ENCODE data around the gene HLA-DMA. TPM values are rescaled to one million over a fixed set of nuclear protein-coding genes. Genes with fewer than 3 reads are reported as not detected.

HLA-DMA gene
- total and polyA plus RNA-seq, 2 of the 13 experiments (the other 11 are each of a cell fraction or from before 2014, with no cell fraction given), result 0.70 to 0.71 TPM

DNA sequence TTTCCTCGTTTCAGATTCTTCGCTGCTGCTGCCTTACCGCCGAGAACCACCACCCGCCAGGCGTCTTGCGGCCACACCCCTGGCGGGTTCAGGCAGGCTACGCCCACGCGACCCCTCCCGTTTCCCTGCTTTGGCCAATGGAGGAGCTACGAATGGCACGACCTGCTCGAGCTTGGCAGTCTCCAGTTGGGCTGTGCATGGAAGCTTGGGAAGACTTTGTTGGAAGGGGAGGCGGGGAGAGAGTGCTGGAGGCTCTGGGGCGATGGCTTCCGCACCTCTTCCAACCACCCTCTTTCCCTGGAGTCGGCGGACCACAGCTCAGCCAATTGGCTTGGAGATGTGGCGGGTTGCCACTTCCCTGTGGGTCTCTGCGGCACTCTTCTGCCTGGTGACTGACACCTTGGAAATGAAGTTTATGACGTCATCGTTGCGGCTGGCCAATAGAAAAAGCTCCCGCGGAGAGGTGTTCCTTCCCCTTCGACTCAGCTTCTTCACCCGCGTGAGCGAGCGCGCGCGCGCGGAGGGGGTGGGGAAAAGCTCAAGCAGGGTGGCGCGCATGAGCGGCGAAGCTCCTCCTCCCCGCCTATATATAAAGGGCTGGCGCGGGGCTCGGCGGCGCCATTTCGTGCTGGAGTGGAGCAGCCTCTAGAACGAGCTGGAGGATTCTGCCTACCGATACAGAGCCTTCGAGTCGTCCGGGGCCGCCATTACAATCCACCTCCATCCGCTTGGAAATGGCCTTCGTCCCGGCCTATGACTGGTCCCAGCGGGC is 18.9 kb upstream of the HLA-DMA start (continued):
- TF ChIP-seq RBM22 (optimal IDR thresholded peaks at IDR 0.05; ENCODE audit: low read length) (peak; percentile 89), GATAD2A (CRISPR knock-in tag; IDR thresholded peaks at IDR 0.05) (peak; percentile 51; the same call in 1 of the 2 replicates), JUNB (CRISPR knock-in tag; IDR thresholded peaks at IDR 0.05; ENCODE audit: borderline replicate concordance) (peak; percentile 22; the same call in 1 of the 2 replicates), HCFC1 (IDR thresholded peaks at IDR 0.05; ENCODE audit: low read depth, low read length) (peak; percentile 52; the same call in 1 of the 2 replicates), SP1 (IDR thresholded peaks at IDR 0.05) (no peak), SP1 (CRISPR knock-in tag; IDR thresholded peaks at IDR 0.05) (peak; percentile 64), ZNF644 (CRISPR knock-in tag; IDR thresholded peaks at IDR 0.05; ENCODE audit: low read depth) (peak; percentile 91), GZF1 (CRISPR knock-in tag; IDR thresholded peaks at IDR 0.05) (no peak), KLF6 (CRISPR knock-in tag; IDR thresholded peaks at IDR 0.05) (peak; percentile 64)
- TF ChIP-seq, protein P1, sequence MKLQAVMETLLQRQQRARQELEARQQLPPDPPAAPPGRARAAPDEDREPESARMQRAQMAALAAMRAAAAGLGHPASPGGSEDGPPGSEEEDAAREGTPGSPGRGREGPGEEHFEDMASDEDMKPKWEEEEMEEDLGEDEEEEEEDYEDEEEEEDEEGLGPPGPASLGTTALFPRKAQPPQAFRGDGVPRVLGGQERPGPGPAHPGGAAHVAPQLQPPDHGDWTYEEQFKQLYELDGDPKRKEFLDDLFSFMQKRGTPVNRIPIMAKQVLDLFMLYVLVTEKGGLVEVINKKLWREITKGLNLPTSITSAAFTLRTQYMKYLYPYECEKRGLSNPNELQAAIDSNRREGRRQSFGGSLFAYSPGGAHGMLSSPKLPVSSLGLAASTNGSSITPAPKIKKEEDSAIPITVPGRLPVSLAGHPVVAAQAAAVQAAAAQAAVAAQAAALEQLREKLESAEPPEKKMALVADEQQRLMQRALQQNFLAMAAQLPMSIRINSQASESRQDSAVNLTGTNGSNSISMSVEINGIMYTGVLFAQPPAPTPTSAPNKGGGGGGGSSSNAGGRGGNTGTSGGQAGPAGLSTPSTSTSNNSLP (IDR thresholded peaks at IDR 0.05; ENCODE audit: low read depth, low read length), result peak; percentile 28; the same call in 1 of the 2 replicates

DNA sequence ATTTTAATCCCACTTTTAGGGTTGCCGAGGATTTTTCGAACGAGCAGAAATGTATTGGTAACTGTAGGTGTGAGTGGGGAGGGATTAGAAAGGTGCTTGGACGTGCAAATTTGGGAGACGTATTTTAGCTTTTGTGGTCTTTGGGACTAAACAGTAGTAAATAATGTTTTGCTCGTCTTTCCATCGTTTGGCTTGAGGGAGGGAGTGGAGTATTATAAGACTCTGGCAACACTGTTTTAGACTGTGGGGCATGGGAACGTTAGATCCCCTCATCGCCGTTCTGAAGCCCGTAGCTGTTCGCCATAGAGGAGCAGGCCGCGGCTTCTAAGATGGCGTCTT is 18.3 kb upstream of the HLA-DMA start:
- peaks cover 47% of the 10 kb centered on the region for H3K4me1 ChIP-seq (ENCODE audit: insufficient read depth, low read length)
- H3K36me3 ChIP-seq (replicated peaks in 1 of 2; ENCODE audit: control insufficient read depth in 1 of 2, insufficient read depth in 2 of 2, low read length in 2 of 2), result peaks cover 18 to 39% of the 10 kb centered on the region in 2 experiments
- peaks cover 42% of the 10 kb centered on the region for H4K20me1 ChIP-seq (ENCODE audit: insufficient read depth, low read length)
- H3K27ac ChIP-seq (ENCODE audit: extremely low read length, insufficient read depth, low read length), result peak overlapping the region; percentile 99
- 45% methylated on average over 15 of the region's 15 CpGs for WGBS (ENCODE audit: low lambda C conversion rate)
- POLR2A ChIA-PET, result interaction anchor here (0.6 to 10.5 kb wide), 55 partner anchors 8 to 1429 kb away, joined by 3 to 305 read pairs (median 5); partner anchors contain the start of genes ABHD16A, AGPAT1, ATF6B and B3GALT4
- peak overlapping the region; percentile 91 for H3K4me2 ChIP-seq (ENCODE audit: low read depth, low read length)
- peak overlapping the region; percentile 100 for H3K9ac ChIP-seq (ENCODE audit: insufficient read depth, low read depth, low read length)
- H3K9me3 ChIP-seq (ENCODE audit: low read length), result no peaks in the 10 kb centered on the region
- H3K79me2 ChIP-seq (ENCODE audit: insufficient read depth, low read length), result peaks cover 81% of the 10 kb centered on the region
- H2AFZ ChIP-seq (ENCODE audit: low read length), result no peak overlapping the region
- intact Hi-C loops (cut with micrococcal nuclease; ENCODE audit: unreplicated experiment), result loop anchor here (5.0 kb wide), 1 partner anchor 226 kb away; no protein-coding TSS in a partner anchor
- CTCF ChIA-PET (ENCODE audit: low intra/inter-chr PET ratio, low total read pairs), result no interaction called here
- H3K27me3 ChIP-seq (ENCODE audit: control insufficient read depth in 1 of 2, insufficient read depth in 2 of 2, low read length in 2 of 2), result peaks cover 0 to 4% of the 10 kb centered on the region in 2 experiments; a peak in 1 of 5 replicates
- no peak for ATAC-seq
- H3K4me3 ChIP-seq (replicated peaks in 1 of 3; ENCODE audit: insufficient read depth in 1 of 3, low read depth in 2 of 3, low read length in 3 of 3), result peak overlapping the region; percentile 75 to 96 (median 78)
- in situ Hi-C loops (cut with HindIII; ENCODE audit: extremely low pct_ligation_motif_present, low pct_unique_long_range_greater_than_20kb), result loop anchor here (5.0 to 25.0 kb wide), 2 partner anchors 779 to 1059 kb away; partner anchors contain the start of genes GPSM3, PBX2 and ZBTB12
- DNase-seq (ENCODE audit: low spot score), result no peak
- FAIRE-seq, result peak; percentile 4
- no TSS peak for BruUV-seq (replicated peaks)
- TF ChIP-seq NRL (CRISPR knock-in tag; IDR thresholded peaks at IDR 0.05; ENCODE audit: borderline replicate concordance) (no peak), ZNF703 (CRISPR knock-in tag; IDR thresholded peaks at IDR 0.05; ENCODE audit: borderline replicate concordance) (peak; percentile 86)
- TF ChIP-seq, protein P2, sequence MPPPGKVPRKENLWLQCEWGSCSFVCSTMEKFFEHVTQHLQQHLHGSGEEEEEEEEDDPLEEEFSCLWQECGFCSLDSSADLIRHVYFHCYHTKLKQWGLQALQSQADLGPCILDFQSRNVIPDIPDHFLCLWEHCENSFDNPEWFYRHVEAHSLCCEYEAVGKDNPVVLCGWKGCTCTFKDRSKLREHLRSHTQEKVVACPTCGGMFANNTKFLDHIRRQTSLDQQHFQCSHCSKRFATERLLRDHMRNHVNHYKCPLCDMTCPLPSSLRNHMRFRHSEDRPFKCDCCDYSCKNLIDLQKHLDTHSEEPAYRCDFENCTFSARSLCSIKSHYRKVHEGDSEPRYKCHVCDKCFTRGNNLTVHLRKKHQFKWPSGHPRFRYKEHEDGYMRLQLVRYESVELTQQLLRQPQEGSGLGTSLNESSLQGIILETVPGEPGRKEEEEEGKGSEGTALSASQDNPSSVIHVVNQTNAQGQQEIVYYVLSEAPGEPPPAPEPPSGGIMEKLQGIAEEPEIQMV (CRISPR knock-in tag; IDR thresholded peaks at IDR 0.05; ENCODE audit: low read depth), result 0 out of 2 replicates have a peak, but pooled peaks have one; percentile 37
- TF ChIP-seq, protein P3, sequence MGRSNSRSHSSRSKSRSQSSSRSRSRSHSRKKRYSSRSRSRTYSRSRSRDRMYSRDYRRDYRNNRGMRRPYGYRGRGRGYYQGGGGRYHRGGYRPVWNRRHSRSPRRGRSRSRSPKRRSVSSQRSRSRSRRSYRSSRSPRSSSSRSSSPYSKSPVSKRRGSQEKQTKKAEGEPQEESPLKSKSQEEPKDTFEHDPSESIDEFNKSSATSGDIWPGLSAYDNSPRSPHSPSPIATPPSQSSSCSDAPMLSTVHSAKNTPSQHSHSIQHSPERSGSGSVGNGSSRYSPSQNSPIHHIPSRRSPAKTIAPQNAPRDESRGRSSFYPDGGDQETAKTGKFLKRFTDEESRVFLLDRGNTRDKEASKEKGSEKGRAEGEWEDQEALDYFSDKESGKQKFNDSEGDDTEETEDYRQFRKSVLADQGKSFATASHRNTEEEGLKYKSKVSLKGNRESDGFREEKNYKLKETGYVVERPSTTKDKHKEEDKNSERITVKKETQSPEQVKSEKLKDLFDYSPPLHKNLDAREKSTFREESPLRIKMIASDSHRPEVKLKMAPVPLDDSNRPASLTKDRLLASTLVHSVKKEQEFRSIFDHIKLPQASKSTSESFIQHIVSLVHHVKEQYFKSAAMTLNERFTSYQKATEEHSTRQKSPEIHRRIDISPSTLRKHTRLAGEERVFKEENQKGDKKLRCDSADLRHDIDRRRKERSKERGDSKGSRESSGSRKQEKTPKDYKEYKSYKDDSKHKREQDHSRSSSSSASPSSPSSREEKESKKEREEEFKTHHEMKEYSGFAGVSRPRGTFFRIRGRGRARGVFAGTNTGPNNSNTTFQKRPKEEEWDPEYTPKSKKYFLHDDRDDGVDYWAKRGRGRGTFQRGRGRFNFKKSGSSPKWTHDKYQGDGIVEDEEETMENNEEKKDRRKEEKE (IDR thresholded peaks at IDR 0.05), result no peak
- TF ChIP-seq, protein P4, sequence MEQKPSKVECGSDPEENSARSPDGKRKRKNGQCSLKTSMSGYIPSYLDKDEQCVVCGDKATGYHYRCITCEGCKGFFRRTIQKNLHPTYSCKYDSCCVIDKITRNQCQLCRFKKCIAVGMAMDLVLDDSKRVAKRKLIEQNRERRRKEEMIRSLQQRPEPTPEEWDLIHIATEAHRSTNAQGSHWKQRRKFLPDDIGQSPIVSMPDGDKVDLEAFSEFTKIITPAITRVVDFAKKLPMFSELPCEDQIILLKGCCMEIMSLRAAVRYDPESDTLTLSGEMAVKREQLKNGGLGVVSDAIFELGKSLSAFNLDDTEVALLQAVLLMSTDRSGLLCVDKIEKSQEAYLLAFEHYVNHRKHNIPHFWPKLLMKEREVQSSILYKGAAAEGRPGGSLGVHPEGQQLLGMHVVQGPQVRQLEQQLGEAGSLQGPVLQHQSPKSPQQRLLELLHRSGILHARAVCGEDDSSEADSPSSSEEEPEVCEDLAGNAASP (CRISPR knock-in tag; IDR thresholded peaks at IDR 0.05; ENCODE audit: borderline replicate concordance), result no peak
